ENCODE results near the gene TBKBP1.

GRCh38 chr17:47650525-47651522 is 43.1 kb upstream of the TBKBP1 start:
- no peak for TF ChIP-seq EZH2phosphoT487 (IDR thresholded peaks at IDR 0.05)
- TF ChIP-seq, protein P1, sequence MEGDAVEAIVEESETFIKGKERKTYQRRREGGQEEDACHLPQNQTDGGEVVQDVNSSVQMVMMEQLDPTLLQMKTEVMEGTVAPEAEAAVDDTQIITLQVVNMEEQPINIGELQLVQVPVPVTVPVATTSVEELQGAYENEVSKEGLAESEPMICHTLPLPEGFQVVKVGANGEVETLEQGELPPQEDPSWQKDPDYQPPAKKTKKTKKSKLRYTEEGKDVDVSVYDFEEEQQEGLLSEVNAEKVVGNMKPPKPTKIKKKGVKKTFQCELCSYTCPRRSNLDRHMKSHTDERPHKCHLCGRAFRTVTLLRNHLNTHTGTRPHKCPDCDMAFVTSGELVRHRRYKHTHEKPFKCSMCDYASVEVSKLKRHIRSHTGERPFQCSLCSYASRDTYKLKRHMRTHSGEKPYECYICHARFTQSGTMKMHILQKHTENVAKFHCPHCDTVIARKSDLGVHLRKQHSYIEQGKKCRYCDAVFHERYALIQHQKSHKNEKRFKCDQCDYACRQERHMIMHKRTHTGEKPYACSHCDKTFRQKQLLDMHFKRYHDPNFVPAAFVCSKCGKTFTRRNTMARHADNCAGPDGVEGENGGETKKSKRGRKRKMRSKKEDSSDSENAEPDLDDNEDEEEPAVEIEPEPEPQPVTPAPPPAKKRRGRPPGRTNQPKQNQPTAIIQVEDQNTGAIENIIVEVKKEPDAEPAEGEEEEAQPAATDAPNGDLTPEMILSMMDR (IDR thresholded peaks at IDR 0.05) = no peak
- TF ChIP-seq EZH2 (IDR thresholded peaks at IDR 0.05) = no peak

Data from neural progenitor cell (in vitro differentiated cells).